ENCODE measurements around the gene KHDRBS2.

Gene KHDRBS2

DNA sequence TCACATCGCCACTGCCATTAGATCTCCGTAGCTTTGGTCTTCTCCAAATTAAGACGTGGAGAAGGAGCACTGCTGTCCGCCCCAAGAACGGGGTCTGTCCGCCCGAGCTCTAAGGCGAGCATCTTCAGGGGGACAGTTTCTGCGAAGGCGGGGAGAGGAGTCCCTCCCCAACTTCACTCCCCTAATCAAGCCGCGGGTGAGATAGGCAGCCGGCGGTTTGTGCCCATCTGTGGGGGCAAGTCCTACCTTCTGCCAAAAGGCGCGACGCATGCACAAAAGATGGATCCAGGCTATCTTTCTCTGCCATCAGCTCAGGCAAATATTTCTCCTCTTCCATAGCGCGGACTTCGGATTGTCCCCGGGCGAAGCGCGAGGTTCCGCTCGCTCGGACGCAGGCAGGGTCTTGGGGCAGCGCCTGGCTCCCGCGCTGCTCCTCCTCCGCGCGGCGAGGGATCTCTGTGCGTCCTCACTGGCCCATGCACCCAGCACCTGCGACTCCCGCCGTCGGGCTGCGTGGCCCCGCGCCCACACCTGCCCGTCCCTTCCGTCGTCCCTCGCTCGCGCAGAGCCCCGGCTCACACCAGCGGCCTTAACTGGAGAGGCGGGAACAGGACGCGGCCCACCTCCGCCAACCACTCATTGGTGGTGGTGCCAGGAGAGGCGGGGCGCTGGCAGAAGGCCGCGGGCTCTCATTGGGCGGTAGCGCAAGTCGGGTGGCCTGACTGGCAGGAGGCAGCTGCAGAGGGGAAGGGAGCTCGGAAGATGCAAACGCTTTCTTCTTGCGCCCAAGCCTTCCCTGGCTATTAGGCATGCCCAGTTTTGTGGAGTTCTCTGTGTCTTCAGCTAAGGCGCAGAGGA is at the start of gene KHDRBS2:
TSS of gene KHDRBS2 (minus strand) at position 614 of the 858 bp plus-strand sequence.
- DNase-seq (ENCODE audit: low read depth, low spot score) = peak; percentile 92

DNA sequence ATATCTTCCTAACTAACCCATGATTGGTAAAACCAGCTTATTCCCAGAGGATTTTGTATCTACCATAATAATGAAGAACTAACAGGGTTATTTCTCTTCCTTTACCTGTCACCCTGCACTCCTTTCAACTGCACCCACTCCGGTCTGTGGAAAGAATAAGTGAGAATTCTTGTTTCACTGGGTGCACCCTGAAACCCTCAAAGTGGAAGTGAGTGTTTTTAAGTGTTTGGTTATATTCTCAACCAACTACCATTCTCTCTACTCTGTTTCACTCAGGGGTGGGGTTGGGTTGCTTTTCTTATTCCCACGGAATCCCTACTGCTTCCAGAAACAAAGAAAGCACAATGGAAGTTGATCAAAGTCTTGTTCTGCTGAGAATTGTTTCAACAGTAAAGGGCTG is 42.6 kb upstream of the KHDRBS2 start:
- DNase-seq (ENCODE audit: low read depth, low spot score) = no peak

GRCh38 chr6:62324834-62325233 is 38.8 kb upstream of the KHDRBS2 start:
- no peak for DNase-seq (ENCODE audit: low read depth, low spot score)

DNA sequence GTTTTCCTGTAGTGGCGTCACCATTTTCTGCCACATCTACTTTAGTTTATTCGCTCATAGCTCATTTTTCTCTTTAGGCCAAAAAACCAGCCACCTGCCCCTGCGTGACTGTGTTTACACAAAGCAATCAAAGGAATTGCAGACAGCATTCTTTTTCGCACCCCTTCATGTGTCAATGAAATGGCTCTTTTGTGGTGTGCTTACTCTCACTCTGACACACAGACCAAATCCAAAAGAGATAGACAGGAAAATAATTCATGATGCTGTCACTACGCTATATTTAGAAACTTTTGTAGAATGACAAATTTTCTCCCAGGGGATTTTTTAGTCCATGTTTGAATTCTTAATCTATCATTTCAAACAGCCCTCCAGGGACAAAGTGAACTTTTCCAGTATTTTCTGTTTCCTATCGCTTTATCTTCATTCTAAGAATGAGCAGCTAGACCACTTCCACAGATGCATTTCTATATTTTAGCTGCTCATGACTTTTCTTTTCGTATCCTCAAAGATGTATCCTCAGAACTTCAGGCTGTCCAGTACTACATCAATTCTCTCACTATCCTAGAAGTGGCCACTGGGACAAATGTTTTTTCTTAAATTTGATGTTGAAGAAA is 37.9 kb upstream of the KHDRBS2 start:
- no peak for DNase-seq (ENCODE audit: low read depth, low spot score)

DNA sequence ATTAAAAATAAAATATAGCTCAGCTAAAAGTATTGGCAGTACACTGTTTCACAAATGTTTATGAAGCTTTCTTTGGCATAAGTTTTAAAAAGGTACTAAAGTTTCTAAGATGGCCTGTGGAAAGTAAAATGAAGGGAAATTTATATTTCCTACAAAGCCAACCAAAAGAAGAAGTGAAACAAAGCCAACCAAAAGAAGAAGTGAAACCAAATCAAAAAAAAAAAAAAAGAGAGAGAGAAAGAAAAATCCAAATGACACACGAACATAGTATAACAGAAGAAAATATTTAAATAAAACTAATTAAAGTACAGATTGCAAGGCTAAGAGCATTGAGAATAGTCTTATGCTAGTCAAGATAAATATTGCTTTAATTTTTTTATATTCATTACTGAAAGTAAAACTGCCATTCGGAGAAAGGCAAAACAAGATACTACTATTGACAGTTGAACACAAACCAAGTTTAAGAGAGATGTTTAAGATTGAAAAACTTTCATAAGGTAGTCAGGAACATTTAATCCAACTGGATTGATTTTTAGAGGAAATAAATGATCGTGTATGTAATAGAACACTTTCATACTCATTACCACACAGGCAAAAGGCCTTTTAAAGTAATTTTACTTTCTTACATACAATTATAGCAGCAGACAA is 12.8 kb upstream of the KHDRBS2 start:
- no peak for DNase-seq (ENCODE audit: low read depth, low spot score)

- no peak for DNase-seq (ENCODE audit: low read depth, low spot score)
These were observed 10.5 kb upstream of the KHDRBS2 start for GRCh38 chr6:62296541-62296940.

- no peak for DNase-seq (ENCODE audit: low read depth, low spot score)
These were observed 2.9 kb upstream of the KHDRBS2 start for GRCh38 chr6:62288974-62289373.

DNA sequence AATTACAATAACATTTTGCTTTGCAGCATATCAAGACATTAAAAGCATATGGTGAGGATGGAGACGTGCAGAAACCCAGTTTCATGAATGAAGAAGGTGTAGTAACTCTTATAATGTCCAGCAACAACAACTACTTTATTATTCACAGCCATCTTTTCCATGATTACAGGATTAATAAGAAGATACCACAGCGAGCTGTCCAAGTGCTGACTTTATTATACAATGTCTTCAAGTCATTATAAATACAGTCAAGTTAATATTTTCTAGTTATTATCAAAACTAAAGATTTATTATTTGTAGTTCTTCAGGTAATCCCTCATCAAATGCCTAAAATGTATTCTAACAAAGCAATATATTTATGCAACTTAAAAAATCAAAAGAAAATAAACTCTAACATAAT is 2.5 kb upstream of the KHDRBS2 start:
- DNase-seq (ENCODE audit: low read depth, low spot score) = no peak

GRCh38 chr6:62286470-62286843 is 432 bp upstream of the KHDRBS2 start:
- no peak for DNase-seq (ENCODE audit: low read depth, low spot score)

DNA sequence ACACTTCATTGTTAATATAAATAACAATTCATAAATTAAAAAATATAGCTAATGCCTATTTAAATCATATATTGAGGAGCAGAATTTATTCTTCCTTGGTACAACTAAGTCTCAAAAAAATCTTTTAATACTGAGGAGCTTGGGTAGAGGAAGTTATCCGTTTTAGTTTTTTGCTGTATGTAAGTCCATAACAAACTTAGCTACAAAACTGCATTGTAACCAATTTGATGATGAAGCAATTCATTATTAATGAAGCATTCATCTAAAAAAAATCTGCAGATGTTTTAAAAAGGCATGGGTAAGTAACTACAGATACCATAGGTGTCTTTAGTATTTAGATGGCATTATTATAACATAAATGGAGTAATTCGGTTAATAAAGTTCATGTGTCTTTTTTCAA is 1.3 kb downstream of the KHDRBS2 start:
- DNase-seq (ENCODE audit: low read depth, low spot score) = no peak

- no peak for DNase-seq (ENCODE audit: low read depth, low spot score)
These were observed 2.1 kb downstream of the KHDRBS2 start for GRCh38 chr6:62283796-62284411.

GRCh38 chr6:62283365-62283764 is 2.7 kb downstream of the KHDRBS2 start:
- DNase-seq (ENCODE audit: low read depth, low spot score) = no peak

- DNase-seq (ENCODE audit: low read depth, low spot score) = no peak
These were observed 5.9 kb downstream of the KHDRBS2 start for GRCh38 chr6:62280099-62280498.

DNA sequence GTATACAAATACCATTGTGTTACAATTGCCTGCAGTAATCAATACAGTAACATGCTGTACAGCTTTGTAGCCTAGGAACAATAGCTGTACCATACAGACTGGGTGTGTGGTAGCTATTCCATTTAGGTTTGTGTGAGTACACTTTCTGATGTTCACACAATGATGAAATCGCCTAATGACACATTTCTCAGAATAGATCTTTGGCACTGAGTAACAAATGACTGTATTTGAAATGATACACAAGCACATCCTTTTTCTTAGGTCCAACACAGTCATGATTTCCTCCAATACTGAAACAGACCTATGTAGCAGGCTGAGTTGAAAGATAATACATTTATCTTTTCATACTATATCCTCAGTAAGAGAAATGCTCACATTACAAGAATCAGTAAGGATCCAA is 13.9 kb downstream of the KHDRBS2 start:
- no peak for DNase-seq (ENCODE audit: low read depth, low spot score)

DNA sequence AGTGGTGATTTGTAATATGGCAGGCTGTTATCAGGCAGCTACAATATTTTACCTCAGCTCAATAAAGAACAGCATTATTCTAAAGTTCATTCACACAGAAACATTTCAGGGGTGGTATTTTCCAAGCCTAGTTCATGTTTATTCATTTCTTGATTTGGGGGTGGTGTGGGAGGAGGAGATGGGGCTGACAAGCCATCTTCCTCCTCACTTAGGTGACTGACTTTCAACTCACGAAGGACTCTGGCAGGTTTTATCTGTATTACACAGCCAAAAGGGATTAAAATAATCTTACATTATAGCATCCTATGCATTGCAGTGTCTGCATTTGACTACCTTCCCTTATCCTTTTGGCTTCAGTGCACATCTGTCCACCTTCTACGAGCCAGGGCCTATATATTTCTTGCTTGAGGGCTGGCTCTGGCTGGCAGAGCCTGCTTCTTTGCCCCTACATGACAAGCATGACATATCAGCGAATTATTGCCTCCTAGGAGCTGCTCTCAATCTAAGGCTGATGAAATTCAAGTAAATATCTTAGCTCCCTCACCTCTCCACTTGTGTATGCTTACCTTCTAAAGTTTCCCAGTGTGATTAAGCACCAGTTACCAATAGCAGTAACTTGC is 20.0 kb downstream of the KHDRBS2 start:
- DNase-seq (ENCODE audit: low read depth, low spot score) = no peak

DNA sequence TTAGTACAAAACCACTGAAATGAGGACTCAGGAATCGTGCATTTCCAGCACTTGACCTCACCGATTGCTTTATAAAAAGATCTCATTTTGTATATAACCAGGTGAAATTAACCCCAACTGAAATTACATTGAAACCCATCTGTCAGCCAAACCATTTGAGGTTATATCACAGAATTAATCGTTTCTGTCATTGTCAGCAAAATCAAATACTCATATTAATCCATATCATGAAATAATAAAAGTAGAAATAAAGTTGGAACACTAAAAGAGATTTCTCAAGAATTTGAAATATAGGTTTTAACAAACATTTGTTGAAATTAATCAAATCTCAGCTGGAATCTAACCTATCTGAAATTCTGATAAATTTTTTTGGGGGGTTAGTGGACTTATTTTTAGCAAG is 23.7 kb downstream of the KHDRBS2 start:
- no peak for DNase-seq (ENCODE audit: low read depth, low spot score)

- DNase-seq (ENCODE audit: low read depth, low spot score) = no peak
These were observed 39.9 kb downstream of the KHDRBS2 start for GRCh38 chr6:62246087-62246486.

- DNase-seq (ENCODE audit: low read depth, low spot score) = no peak
These were observed 49.2 kb downstream of the KHDRBS2 start for GRCh38 chr6:62236784-62237183.

DNA sequence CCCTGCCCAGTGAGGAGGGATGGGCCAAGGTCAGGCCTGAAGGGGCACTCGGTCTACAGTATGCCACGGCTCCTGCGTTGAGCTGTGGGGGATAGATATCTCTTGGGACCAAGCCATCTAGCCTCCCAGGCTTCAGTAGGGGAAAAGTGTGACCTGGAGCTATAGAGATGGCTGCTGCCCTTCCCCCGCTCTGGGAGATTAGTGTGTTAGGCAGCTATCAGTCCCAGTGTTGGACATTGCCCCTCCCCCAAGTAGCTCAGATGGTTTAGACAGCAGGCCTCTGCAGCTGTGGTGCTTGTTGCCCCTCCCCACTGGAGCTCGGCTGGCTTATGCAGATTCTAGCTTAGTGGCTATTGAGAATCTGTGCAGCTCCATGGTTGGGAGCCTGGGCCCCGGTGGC is 56.8 kb downstream of the KHDRBS2 start:
- DNase-seq (ENCODE audit: low read depth, low spot score) = no peak

GRCh38 chr6:62217866-62218265 is 68.2 kb downstream of the KHDRBS2 start:
- DNase-seq (ENCODE audit: low read depth, low spot score) = no peak

GRCh38 chr6:62202078-62202477 is 83.9 kb downstream of the KHDRBS2 start:
- no peak for DNase-seq (ENCODE audit: low read depth, low spot score)

GRCh38 chr6:62192593-62192992 is 93.4 kb downstream of the KHDRBS2 start:
- DNase-seq (ENCODE audit: low read depth, low spot score) = no peak
